Panc1 (cell line): ENCODE data around the gene ARHGEF6. TPM values are rescaled to one million over a fixed set of nuclear protein-coding genes. Genes with fewer than 3 reads are reported as not detected.

Experiments
- ATAC-seq: fragments of 200-7000 bp; cut with Tn5 transposase; 2 replicates; pipeline ENCODE4 v1.9.1; 2020; ENCODE audit warnings: mild to moderate bottlenecking, moderate library complexity
- BruUV-seq: library from RNA; stranded (reverse); fragments of 400-500 nt; replicated peaks from 2 replicates; lab custom pipeline; 2021; lab: Mats Ljungman, UMichigan
- CTCF ChIA-PET: fragments of 300-600 bp; sonication (Branson Sonifier 250); formaldehyde crosslinking; loops from one replicate; lab custom pipeline; 2022; ENCODE audit warnings: antibody characterized with exemption; lab: Charles Lee
- POLR2A ChIA-PET: fragments of 300-600 bp; sonication (Branson Sonifier 250); formaldehyde crosslinking; loops from one replicate; lab custom pipeline; 2022; ENCODE audit warnings: antibody characterized with exemption; lab: Charles Lee
- DNase-seq: peaks from one replicate; pipeline ENCODE4 v3.0.0-alpha.2; 2010; ENCODE audit warnings: low read depth, low spot score
- H3K27ac ChIP-seq: 2 replicates; pipeline ENCODE4 v1.5.1; 2011; ENCODE audit warnings: mild to moderate bottlenecking, low read length, inconsistent platforms
- H3K27me3 ChIP-seq: fragments of 200-500 bp; sonication (Bioruptor generic); 2 replicates; pipeline ENCODE4 v1.6.0; 2014; ENCODE audit warnings: low read length, inconsistent platforms; ENCODE audit not compliant: control insufficient read depth, insufficient read depth
- H3K36me3 ChIP-seq: fragments of 200-500 bp; sonication (Bioruptor generic); 2 replicates; pipeline ENCODE4 v1.5.1; 2014; ENCODE audit warnings: inconsistent platforms, mild to moderate bottlenecking, low read length, moderate library complexity; ENCODE audit not compliant: control insufficient read depth, insufficient read depth
- H3K4me1 ChIP-seq: 2 replicates; pipeline ENCODE4 v1.5.1; 2011; ENCODE audit warnings: inconsistent platforms, mild to moderate bottlenecking, low read length, moderate library complexity; ENCODE audit not compliant: control insufficient read depth, insufficient read depth
- H3K4me3 ChIP-seq, 2 experiments: 2 replicates each; pipeline ENCODE4 v1.5.1; 2011 to 2012; ENCODE audit warnings: low read depth in 2 of 2, low read length in 2 of 2, mild to moderate bottlenecking in 2 of 2, inconsistent platforms in 1 of 2, moderate library complexity in 1 of 2
- H3K9me3 ChIP-seq: fragments of 200-500 bp; sonication (Bioruptor generic); 2 replicates; pipeline ENCODE4 v1.5.1; 2014; ENCODE audit warnings: low read depth, mild to moderate bottlenecking, inconsistent platforms, low read length, moderate library complexity; ENCODE audit not compliant: control insufficient read depth, insufficient read depth
- POLR2AphosphoS5 ChIP-seq: IDR thresholded peaks from 2 replicates; pipeline ENCODE4 v1.6.1; 2012; ENCODE audit warnings: mild to moderate bottlenecking, low read depth, low read length, moderate library complexity
- SIN3A ChIP-seq: IDR thresholded peaks from 2 replicates; pipeline ENCODE4 v1.6.1; 2012; ENCODE audit warnings: low read depth, mild to moderate bottlenecking, low read length, moderate library complexity, borderline replicate concordance; ENCODE audit not compliant: insufficient read depth
- TCF7L2 ChIP-seq: IDR thresholded peaks from 2 replicates; pipeline ENCODE4 v1.6.1; 2011; ENCODE audit warnings: mild to moderate bottlenecking, low read depth, low read length, inconsistent platforms
- in situ Hi-C: cut with HindIII; loops from 2 replicates; pipeline ENCODE4 v1.10.0; 2016; ENCODE audit warnings: low sequenced_read_pairs, low pct_unique_long_range_greater_than_20kb
- intact Hi-C: fragments of 100-400 bp; cut with micrococcal nuclease; formaldehyde crosslinking; loops from one replicate; pipeline ENCODE4 v1.10.0; 2022; ENCODE audit not compliant: unreplicated experiment
- total RNA-seq: library from RNA; stranded (reverse); gene quantifications from one replicate; pipeline ENCODE4 v1.2.1, GENCODE V29; 2021; ENCODE audit not compliant: unreplicated experiment
- TF ChIP-seq, protein P1 (sequence below), 2 experiments: IDR thresholded peaks; 2 replicates each; pipeline ENCODE4 v1.6.1; 2011 to 2012; ENCODE audit warnings: low read depth in 2 of 2, control low read depth in 1 of 2, low read length in 1 of 2, mild to moderate bottlenecking in 1 of 2, moderate library complexity in 1 of 2; ENCODE audit not compliant: insufficient read depth in 1 of 2
- TF ChIP-seq, protein P2 (sequence below): fragments of 450-650 bp; IDR thresholded peaks from 2 replicates; pipeline ENCODE4 v1.5.1; 2017; ENCODE audit warnings: mild to moderate bottlenecking

The ARHGEF6 gene
- total RNA-seq, 1 experiment from 2014 or later, result 35.5 TPM

DNA sequence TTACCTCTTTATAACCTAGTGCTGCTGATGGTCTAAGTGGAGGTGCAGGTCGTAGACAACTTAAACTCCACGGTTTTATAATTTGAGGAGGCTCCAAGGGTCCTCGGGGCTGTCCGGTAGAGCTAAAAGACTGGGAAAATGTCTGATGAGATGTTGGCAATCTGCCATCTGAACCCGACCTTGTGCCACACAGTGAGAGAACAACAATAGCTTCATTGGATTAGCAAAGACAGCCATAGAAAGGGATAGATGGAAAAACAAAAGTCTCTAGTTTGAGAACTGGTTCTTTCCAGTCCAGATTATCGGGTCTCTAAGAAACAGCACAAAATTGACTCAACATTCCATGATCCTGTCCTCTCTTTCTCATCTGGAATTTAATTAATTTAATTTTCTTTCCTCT is 101.2 kb downstream of the ARHGEF6 start:
- in situ Hi-C loops, result no loop called here
- Histone ChIP-seq H3K36me3 (no peaks in the 10 kb centered on the region), H3K27me3 (no peaks in the 10 kb centered on the region), H3K4me3 (no peak overlapping the region), H3K9me3 (no peaks in the 10 kb centered on the region), H3K27ac (no peak overlapping the region), H3K4me1 (no peaks in the 10 kb centered on the region)
- ChIA-PET POLR2A (no interaction called here), CTCF (no interaction called here)
- intact Hi-C loops, result no loop called here
- TF ChIP-seq, protein P1, sequence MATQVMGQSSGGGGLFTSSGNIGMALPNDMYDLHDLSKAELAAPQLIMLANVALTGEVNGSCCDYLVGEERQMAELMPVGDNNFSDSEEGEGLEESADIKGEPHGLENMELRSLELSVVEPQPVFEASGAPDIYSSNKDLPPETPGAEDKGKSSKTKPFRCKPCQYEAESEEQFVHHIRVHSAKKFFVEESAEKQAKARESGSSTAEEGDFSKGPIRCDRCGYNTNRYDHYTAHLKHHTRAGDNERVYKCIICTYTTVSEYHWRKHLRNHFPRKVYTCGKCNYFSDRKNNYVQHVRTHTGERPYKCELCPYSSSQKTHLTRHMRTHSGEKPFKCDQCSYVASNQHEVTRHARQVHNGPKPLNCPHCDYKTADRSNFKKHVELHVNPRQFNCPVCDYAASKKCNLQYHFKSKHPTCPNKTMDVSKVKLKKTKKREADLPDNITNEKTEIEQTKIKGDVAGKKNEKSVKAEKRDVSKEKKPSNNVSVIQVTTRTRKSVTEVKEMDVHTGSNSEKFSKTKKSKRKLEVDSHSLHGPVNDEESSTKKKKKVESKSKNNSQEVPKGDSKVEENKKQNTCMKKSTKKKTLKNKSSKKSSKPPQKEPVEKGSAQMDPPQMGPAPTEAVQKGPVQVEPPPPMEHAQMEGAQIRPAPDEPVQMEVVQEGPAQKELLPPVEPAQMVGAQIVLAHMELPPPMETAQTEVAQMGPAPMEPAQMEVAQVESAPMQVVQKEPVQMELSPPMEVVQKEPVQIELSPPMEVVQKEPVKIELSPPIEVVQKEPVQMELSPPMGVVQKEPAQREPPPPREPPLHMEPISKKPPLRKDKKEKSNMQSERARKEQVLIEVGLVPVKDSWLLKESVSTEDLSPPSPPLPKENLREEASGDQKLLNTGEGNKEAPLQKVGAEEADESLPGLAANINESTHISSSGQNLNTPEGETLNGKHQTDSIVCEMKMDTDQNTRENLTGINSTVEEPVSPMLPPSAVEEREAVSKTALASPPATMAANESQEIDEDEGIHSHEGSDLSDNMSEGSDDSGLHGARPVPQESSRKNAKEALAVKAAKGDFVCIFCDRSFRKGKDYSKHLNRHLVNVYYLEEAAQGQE (IDR thresholded peaks at IDR 0.05; ENCODE audit: insufficient read depth in 1 of 2, low read depth in 2 of 2, low read length in 1 of 2), result no peak
- TF ChIP-seq, protein P2, sequence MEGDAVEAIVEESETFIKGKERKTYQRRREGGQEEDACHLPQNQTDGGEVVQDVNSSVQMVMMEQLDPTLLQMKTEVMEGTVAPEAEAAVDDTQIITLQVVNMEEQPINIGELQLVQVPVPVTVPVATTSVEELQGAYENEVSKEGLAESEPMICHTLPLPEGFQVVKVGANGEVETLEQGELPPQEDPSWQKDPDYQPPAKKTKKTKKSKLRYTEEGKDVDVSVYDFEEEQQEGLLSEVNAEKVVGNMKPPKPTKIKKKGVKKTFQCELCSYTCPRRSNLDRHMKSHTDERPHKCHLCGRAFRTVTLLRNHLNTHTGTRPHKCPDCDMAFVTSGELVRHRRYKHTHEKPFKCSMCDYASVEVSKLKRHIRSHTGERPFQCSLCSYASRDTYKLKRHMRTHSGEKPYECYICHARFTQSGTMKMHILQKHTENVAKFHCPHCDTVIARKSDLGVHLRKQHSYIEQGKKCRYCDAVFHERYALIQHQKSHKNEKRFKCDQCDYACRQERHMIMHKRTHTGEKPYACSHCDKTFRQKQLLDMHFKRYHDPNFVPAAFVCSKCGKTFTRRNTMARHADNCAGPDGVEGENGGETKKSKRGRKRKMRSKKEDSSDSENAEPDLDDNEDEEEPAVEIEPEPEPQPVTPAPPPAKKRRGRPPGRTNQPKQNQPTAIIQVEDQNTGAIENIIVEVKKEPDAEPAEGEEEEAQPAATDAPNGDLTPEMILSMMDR, result no peak
- TF ChIP-seq SIN3A, result no peak
- TF ChIP-seq TCF7L2, result no peak
- TF ChIP-seq POLR2AphosphoS5, result no peak
- no TSS peak for BruUV-seq
- no peak for DNase-seq
- no peak for ATAC-seq

DNA sequence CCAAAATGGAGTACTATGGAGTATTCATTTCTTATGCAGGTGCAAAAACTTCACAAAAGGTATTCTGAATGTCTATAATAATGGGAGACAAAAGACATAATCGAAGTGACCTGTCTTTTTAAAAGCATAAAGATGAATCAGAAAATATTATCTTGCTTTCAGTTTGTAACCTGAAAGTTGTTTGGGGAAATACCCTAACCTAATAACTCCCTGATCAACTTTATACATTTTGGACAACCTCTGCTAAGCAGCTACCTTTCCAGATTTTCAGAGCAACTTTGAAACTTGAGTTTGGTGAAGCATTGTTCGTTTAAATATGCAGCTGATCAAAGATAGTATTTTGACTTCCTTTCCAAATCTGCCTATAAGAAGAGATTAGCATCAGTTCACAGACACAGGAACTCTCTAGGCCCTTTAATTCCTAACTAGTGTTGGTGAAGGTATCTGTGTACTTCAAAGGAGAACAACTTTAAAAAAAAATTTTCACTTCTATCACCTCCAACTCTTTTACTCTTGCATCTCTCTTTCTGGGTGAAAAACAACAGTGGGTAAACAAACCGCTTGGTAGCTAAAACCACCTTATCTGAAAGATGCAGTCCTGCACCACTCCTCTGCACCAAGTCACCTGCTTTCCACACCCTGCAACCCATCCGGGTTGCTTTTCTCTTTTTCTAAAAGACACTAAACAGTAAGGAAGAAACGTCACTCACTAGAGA is 106.3 kb downstream of the ARHGEF6 start:
- Histone ChIP-seq H3K4me3 (no peak overlapping the region), H3K27ac (no peak overlapping the region), H3K27me3 (no peaks in the 10 kb centered on the region), H3K9me3 (no peaks in the 10 kb centered on the region), H3K4me1 (no peaks in the 10 kb centered on the region), H3K36me3 (no peaks in the 10 kb centered on the region)
- in situ Hi-C loops (no loop called here), intact Hi-C loops (no loop called here)
- ATAC-seq (no peak), DNase-seq (no peak)
- POLR2A ChIA-PET, result no interaction called here
- TF ChIP-seq SIN3A (no peak), POLR2AphosphoS5 (no peak)
- TF ChIP-seq, protein P1 (IDR thresholded peaks at IDR 0.05; ENCODE audit: insufficient read depth in 1 of 2, low read depth in 2 of 2, low read length in 1 of 2), result no peak
- CTCF ChIA-PET, result no interaction called here
- BruUV-seq, result no TSS peak
